K562 (cell line): ENCODE measurements around the gene SERPINE2. TPM values are rescaled to one million over a fixed set of nuclear protein-coding genes. Genes with fewer than 3 reads are reported as not detected.

Source experiments
- ELF1 ChIP-seq: fragments of 200-800 bp; sonication (Bioruptor generic); IDR thresholded peaks from 2 replicates; pipeline ENCODE4 v1.6.1; 2016; ENCODE audit warnings: missing genetic modification characterization, missing compliant biosample characterization
- ETV1 ChIP-seq: fragments of 450-650 bp; conservative IDR thresholded peaks from 2 replicates; pipeline ENCODE4 v1.6.1; 2016; ENCODE audit warnings: missing genetic modification characterization, control low read depth, low read depth, missing compliant biosample characterization
- EZH2 ChIP-seq: IDR thresholded peaks from 2 replicates; pipeline ENCODE4 v1.6.1; 2012; ENCODE audit warnings: low read depth, mild to moderate bottlenecking, inconsistent platforms, low read length, borderline replicate concordance
- GTF2F1 ChIP-seq: IDR thresholded peaks from 2 replicates; pipeline ENCODE4 v1.6.1; 2011; ENCODE audit warnings: low read depth, low read length, improper control_type of control experiment
- HSF4 ChIP-seq: fragments of 250-450 bp; sonication (Bioruptor Pico); IDR thresholded peaks from 2 replicates; pipeline ENCODE4 v2.1.2; 2022; ENCODE audit warnings: mild to moderate bottlenecking, moderate library complexity, borderline replicate concordance
- MGA ChIP-seq: fragments of 450-650 bp; IDR thresholded peaks from 2 replicates; pipeline ENCODE4 v1.6.1; 2016; ENCODE audit warnings: mild to moderate bottlenecking, moderate library complexity
- PHF8 ChIP-seq: fragments of 200-600 bp; sonication (generic); IDR thresholded peaks from 2 replicates; pipeline ENCODE4 v1.6.1; 2012; ENCODE audit warnings: mixed run types, mild to moderate bottlenecking, inconsistent platforms, low read length, moderate library complexity, borderline replicate concordance
- WHSC1 ChIP-seq: IDR thresholded peaks from one replicate; pipeline ENCODE4 v1.6.1; 2012; ENCODE audit warnings: low read length, control low read depth, inconsistent platforms
- ZBED1 ChIP-seq: IDR thresholded peaks from 2 replicates; pipeline ENCODE4 v1.6.1; 2014
- polyA plus RNA-seq, 8 experiments: library from polyadenylated mRNA; depleted of rRNA in 4 of 8; stranded (reverse) in 5 of 8; unstranded in 3 of 8; fragments of >200 nt; fragmentation: Nextera tagmentation in 2 of 8; fragmentation: Illumina TruSeq in 1 of 8; extraction: Ambion mirVana in 2 of 8; extraction: Trizol in 1 of 8; gene quantifications; 2 replicates each; pipeline versions ENCODE4 v1.2.1 to v1.2.3, GENCODE V29; 2011 to 2014; ENCODE audit warnings: inconsistent platforms in 1 of 8, missing spikeins in 1 of 8
- total RNA-seq, 7 experiments: library from RNA; depleted of rRNA in 6 of 7; stranded (reverse); fragments of >200 nt in 6 of 7; fragmentation: Illumina TruSeq in 2 of 7; extraction: Trizol in 2 of 7; gene quantifications; 2 replicates each; pipeline versions ENCODE4 v1.2.1 to v1.2.3, GENCODE V29; 2011 to 2021; ENCODE audit warnings: low replicate concordance in 1 of 7
- TF ChIP-seq, protein P1 (sequence below): fragments of 250-450 bp; sonication (Bioruptor Pico); IDR thresholded peaks from 2 replicates; pipeline ENCODE4 v1.4.0; 2020; ENCODE audit warnings: mild to moderate bottlenecking, moderate library complexity
- TF ChIP-seq, protein P2 (sequence below): IDR thresholded peaks from 2 replicates; pipeline ENCODE4 v1.6.1; 2014; ENCODE audit warnings: antibody characterized with exemption
- TF ChIP-seq, protein P3 (sequence below): sonication (generic); formaldehyde crosslinking; IDR thresholded peaks from 2 replicates; pipeline ENCODE4 v1.8.0; 2022; ENCODE audit warnings: missing genetic modification reagents, mild to moderate bottlenecking, borderline replicate concordance

SERPINE2 gene
- total and polyA plus RNA-seq, 9 of the 15 experiments (the other 6 are each of a cell fraction or from before 2014, with no cell fraction given), result 0.03 to 0.16 (median 0.13) TPM; not detected in 6

DNA sequence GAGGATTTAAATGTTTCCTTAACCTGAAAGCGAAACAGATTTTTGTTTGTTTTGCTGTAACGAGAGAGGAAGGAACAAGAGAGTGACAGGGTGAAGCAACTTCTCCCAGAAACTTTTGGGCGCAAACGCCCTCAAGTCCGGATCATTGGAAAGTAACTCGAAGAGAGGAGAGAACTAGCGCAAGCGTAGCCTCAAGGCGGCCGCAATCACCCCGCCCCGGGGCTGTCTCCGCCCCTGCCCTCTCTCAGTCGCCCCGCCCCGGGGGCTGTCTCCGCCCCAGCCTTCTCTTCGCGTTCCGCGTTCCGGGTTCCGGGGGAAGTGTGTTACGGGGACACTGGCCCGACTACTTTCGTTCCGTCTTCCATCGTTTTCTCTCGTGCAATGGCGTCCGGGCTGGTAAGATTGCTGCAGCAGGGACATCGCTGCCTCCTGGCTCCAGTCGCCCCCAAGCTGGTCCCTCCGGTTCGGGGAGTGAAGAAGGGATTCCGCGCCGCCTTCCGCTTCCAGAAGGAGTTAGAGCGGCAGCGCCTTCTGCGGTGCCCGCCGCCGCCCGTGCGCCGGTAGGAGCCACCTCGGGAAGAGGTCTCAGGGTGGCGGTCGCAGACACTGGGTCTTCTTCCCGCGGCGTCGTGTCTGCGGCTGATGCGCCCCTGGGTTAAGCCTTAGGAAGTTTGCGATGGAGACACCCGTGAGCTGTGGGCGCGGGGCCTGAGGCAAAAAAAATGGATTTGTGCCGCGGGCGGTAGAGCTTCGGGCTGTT, 81.8 kb downstream of the SERPINE2 start, which contains the start of gene MRPL44 (continued):
- TF ChIP-seq, protein P1, sequence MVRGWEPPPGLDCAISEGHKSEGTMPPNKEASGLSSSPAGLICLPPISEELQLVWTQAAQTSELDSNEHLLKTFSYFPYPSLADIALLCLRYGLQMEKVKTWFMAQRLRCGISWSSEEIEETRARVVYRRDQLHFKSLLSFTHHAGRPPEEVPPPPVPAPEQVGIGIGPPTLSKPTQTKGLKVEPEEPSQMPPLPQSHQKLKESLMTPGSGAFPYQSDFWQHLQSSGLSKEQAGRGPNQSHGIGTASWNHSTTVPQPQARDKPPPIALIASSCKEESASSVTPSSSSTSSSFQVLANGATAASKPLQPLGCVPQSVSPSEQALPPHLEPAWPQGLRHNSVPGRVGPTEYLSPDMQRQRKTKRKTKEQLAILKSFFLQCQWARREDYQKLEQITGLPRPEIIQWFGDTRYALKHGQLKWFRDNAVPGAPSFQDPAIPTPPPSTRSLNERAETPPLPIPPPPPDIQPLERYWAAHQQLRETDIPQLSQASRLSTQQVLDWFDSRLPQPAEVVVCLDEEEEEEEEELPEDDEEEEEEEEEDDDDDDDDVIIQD (CRISPR knock-in tag), result no peak
- no peak for TF ChIP-seq HSF4 (CRISPR knock-in tag)
- TF ChIP-seq EZH2, result no peak
- TF ChIP-seq PHF8, result peak; percentile 89; the same call in 1 of the 2 replicates
- TF ChIP-seq ETV1 (tag), result peak; percentile 71
- TF ChIP-seq MGA, result no peak
- TF ChIP-seq, protein P2, sequence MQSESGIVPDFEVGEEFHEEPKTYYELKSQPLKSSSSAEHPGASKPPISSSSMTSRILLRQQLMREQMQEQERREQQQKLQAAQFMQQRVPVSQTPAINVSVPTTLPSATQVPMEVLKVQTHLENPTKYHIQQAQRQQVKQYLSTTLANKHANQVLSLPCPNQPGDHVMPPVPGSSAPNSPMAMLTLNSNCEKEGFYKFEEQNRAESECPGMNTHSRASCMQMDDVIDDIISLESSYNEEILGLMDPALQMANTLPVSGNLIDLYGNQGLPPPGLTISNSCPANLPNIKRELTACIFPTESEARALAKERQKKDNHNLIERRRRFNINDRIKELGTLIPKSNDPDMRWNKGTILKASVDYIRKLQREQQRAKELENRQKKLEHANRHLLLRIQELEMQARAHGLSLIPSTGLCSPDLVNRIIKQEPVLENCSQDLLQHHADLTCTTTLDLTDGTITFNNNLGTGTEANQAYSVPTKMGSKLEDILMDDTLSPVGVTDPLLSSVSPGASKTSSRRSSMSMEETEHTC, result no peak
- TF ChIP-seq, protein P3, sequence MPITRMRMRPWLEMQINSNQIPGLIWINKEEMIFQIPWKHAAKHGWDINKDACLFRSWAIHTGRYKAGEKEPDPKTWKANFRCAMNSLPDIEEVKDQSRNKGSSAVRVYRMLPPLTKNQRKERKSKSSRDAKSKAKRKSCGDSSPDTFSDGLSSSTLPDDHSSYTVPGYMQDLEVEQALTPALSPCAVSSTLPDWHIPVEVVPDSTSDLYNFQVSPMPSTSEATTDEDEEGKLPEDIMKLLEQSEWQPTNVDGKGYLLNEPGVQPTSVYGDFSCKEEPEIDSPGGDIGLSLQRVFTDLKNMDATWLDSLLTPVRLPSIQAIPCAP, result no peak
- no peak for TF ChIP-seq WHSC1
- no peak for TF ChIP-seq ZBED1
- peak; percentile 57; the same call in 1 of the 2 replicates for TF ChIP-seq GTF2F1
- peak; percentile 99 for TF ChIP-seq ELF1 (tag)
